Caki2 (cell line): ENCODE measurements around the gene ASB6. TPM values are rescaled to one million over a fixed set of nuclear protein-coding genes. Genes with fewer than 3 reads are reported as not detected.
"Not testable (repeated sequence)": the region's sequence is repeated elsewhere in the genome, so short reads cannot be mapped to it uniquely, and the experiment has no call there.

Source experiments
- DNase-seq: peaks from one replicate; pipeline ENCODE4 v3.0.0-alpha.2; 2015; ENCODE audit warnings: low read depth
- in situ Hi-C: cut with HindIII; loops from 2 replicates; pipeline ENCODE4 v1.10.0; 2016; ENCODE audit warnings: low sequenced_read_pairs, low pct_unique_long_range_greater_than_20kb, mixed read lengths
- total RNA-seq: library from RNA; depleted of rRNA; stranded (reverse); fragments of >200 nt; shearing (Covaris generic); gene quantifications from 2 replicates; pipeline ENCODE4 v1.2.3, GENCODE V29; 2014; ENCODE audit warnings: low replicate concordance

Gene ASB6
- total RNA-seq, 1 experiment from 2014 or later = 34.4 TPM

DNA sequence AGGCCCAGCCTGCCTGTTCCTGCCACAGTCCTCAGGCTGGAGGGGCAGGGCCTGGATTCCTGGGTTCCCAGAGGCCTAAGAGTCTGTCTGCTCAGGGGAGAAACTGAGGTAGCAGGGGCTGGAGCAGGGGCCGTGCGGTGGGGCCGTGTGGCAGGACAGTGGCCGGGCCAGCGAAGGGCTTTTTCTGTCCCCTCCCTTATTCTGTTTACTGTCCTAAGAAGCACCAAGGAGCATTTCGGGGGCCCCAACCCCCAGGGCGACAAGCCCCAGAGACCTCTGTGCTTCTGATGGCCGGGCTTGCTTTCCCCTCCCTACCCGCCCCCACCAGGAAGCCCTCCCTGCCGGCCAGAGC, 6.8 kb upstream of the ASB6 start:
- no peak for DNase-seq
- in situ Hi-C loops = no loop called here

DNA sequence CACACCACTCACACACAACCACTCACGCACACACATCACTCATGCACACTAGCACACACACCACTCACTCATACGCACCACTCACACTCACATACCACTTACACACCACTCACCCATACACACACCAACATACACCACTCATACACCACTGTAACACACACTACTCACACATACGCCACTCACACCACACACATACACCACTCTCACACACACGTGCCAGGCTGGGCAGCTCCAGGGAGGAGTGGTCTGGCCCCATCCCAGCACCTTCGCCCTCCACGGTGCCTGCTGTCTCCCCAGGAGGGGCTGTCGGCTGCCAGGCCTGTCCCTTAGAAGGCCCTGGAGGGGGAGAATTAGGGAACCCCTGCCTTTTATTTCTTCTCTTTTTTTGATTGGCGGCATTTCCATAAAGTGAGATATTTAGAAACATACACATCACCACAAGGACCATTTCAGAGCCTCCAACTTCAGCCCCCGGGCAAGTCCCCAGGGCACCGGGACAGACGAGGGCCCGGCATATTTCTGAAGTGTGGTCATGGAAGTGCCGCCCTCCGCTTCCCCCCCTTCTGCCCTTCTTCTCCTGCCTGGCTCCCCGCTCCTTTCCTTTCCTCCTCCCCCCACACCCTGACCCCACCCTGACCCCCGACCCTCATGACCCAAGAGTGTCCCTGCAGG, 6.3 kb upstream of the ASB6 start:
- in situ Hi-C loops = no loop called here
- no peak for DNase-seq

DNA sequence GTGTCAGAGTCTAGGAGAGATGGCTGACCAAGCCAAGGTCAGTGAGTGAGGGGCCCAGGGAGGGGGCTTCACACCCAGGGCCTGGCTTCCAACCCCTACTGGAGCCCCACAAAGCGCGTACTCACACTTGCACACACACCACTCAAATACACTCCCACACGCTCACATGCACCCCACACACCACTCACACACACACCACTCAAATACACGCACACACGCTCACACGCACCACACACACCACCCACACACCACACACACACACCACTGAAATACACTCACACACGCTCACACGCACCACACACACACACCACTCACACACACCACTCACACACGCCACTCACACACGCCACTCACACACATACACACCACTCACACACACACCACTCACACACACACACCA, 5.7 kb upstream of the ASB6 start:
- in situ Hi-C loops = no loop called here
- DNase-seq = no peak

GRCh38 chr9:129646654-129647053, 4.7 kb upstream of the ASB6 start:
- in situ Hi-C loops = no loop called here
- no peak for DNase-seq

DNA sequence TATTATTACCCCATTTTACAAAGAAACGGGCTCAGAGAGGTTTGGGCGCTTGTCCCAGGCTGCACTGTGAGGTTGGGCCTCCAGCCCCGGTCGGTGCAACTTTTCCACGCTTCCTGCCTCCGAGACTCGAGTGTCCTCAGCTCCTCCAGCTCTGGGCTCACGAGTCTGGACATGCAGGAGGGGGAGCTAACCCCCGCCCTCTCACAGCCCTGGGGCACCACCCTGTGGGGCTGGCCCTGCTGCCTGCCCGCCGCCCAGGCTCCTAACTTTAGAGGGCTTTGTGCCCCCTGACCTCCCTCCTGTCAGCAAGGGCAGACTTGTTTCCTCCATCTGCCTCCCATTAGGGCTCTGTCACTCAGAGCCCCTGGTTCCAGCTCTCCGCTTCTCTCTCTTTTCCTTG, 4.3 kb upstream of the ASB6 start:
- in situ Hi-C loops = no loop called here

DNA sequence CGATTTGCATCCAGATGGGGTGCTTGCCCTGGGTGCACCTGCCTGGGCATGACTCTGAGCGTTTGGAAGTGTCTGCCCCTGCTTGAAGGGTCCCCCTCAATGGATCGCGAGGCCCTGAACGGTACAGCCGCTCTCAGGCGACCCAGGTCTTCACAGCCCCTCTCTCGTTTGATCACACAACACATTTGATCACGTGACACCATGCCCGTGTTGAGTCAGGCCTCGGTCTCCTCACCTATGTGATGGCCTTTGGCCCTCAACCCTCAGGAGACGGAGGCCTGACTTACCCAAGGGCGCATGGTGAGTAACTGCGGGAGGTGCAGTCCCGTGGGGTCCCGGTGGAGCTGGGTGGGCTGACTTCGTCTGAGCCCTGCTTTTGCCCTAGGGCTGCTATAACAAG, 3.0 kb upstream of the ASB6 start:
- DNase-seq = no peak
- in situ Hi-C loops = no loop called here

More for the DNA sequence above, 4.3 kb upstream of the ASB6 start:
- DNase-seq = no peak

DNA sequence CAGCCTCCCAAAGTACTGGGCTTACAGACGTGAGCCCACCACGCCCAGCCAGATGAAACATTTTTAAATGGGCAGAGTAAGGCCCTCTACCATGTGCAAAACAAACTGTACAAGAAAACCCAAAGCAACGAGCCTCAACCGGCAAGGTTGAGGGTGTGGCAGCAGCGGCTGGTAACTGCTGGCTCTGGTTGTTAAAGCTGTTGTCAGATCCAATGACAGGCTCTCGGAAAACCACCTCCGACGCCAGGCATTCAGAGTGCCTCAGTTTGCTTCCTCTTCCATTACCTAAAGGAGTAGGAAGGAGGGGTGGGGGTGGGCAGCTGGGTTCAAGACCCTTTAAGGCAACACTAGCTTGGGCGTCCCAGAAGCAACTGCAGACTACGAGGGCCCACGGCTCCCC, 2.4 kb upstream of the ASB6 start:
- in situ Hi-C loops = no loop called here
- DNase-seq = no peak

- DNase-seq = no peak
- in situ Hi-C loops = no loop called here
These were observed 1.8 kb upstream of the ASB6 start for GRCh38 chr9:129643706-129644105.

GRCh38 chr9:129640871-129641749, 841 bp downstream of the ASB6 start:
- no peak for DNase-seq
- in situ Hi-C loops = no loop called here

- DNase-seq = peak; percentile 79
- in situ Hi-C loops = no loop called here
These were observed 1.7 kb downstream of the ASB6 start for GRCh38 chr9:129640086-129640870.

- in situ Hi-C loops = no loop called here
These were observed 2.2 kb downstream of the ASB6 start for GRCh38 chr9:129639756-129640085.

DNA sequence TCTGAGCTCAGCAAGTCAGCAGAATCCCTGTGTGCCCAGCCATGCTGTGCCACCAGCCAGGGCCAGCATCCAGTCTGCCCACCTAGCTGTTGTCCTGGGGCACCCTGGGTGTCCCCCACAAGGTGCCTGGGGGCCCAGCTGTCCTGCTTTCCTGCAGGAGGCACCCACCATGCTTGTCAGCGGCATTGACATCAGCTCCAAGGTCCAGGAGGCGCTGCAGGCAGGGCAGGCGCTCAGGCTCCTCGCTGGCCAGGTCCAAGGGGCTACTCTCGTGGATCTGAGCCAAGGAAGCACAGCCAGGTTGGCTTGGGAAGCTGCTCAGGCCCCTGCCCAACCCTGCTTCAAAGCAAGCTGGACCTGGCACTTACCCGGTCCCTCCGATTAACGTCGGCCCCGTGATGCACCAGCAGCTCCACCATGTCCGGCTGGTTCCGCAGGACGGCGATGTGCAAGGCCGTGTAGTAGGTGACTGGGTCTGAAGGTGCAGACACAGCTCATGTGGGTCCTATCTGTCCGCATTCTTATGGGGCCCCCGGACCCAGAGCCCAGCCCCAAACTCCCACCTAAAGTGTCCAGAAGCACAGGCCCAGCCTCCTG, 2.8 kb downstream of the ASB6 start:
- no peak for DNase-seq
- in situ Hi-C loops = no loop called here

More at GRCh38 chr9:129639756-129640085, 2.2 kb downstream of the ASB6 start:
- DNase-seq = no peak

DNA sequence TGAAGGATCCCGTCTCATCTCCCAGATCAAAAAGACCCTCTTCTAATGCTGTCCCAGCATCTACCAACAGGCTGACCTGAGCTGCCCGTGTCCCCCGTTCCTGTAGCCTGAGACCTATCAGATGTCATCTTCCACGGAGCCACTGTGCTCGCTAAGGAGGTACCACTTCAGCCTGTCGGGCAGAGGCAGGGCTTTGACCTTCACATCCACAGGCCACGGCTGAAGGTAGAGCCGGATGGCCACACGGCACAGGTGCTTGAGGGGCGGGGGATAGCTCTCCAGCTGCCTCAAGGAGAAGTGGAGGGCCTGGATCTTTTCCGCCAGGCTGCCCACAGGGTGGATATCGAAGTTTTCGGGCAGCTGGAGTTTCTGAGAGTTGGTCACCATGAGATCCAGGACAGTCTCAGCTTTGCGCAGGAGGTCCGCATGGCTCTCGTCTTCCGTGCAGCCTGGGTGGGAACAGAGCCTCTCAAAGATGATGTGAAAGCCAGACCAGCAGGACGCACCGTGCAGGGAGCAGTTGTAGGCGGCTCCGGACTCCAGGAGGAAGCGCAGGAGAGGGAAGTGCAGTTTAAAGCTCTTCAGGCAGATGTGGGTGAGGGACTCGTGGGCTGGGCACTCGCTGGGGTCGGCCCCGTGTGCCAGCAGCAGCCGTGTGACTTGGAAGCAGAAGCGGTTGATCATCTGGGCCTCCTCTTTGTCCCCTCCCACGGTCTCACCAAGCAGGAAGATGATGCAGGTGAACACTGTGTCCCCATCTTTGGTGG, 4.1 kb downstream of the ASB6 start:
- DNase-seq = no peak
- in situ Hi-C loops = no loop called here

GRCh38 chr9:129637102-129637501, 4.8 kb downstream of the ASB6 start:
- no peak for DNase-seq
- in situ Hi-C loops = no loop called here

DNA sequence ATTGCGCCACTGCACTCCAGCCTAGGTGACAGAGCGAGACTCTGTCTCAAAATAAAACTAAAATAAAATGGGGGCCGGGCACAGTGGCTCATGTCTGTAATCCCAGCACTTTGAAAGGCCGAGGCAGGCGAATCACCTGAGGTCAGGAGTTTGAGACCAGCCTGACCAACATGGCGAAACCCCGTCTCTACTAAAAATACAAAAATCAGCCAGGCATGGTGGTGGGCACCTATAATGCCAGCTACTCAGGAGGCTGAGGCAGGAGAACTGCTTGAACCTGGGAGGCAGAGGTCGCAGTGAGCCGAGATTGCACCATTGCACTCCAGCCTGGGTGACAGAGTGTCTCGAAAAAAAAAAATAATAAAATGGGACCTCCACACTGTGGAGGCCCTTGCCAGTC, 5.6 kb downstream of the ASB6 start:
- DNase-seq, in situ Hi-C loops: not testable (repeated sequence)

DNA sequence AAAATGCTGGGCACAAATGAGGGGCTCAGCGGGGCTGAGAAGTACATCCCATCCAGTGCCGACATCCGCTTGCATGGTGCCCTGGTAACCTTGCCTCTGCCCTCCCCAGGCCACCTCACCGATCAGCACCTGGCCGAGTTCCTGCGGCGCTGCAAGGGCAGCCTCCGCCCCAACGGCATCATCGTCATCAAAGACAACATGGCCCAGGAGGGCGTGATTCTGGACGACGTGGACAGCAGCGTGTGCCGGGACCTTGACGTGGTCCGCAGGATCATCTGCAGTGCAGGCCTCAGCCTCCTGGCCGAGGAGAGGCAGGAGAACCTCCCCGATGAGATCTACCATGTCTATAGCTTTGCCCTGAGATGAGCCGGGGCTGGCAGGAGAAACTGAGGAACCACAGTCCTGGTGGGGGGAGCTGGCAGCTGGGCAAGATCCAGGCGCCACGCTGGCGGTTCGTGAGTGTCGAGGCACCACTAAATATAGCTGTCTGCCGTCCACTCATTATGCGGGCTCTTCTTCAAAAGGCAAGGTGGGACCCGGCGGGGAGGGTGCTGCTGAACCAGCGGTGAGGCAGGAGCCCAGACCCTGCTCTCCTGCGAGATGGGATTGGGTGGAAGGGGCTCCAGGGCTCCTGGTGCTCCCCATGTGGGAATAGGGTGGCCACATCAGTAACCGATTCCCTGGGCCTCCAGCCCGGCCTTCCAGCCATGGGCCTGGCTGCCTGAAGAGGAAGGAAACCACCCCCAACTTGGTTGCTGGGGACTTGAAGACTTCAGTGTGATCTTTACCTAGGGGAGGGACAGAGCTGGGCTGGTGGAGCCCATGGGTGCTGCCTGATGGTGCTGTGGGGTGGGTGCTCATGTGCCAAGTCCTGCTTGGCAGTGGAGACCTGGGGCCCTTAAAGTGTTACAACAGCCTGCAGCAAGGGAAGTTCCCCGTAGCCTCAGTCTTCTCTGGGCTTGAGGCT, 6.6 kb downstream of the ASB6 start:
- in situ Hi-C loops = no loop called here
- no peak for DNase-seq

DNA sequence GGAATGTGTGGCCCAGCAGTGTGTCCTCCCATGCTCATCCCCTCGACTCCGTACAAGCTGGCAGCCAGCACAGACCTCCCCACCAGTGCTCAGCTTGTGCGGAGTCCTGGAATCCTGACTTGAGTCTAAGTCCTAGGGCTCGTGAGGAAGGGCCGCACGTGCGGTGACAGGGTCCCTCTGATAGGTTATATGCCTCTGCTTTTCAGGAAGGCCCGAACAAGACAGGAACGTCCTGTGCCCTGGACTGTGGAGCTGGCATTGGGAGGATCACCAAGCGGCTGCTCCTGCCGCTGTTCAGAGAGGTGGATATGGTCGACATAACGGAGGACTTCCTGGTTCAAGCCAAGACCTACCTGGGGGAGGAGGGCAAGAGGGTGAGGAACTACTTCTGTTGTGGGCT, 8.1 kb downstream of the ASB6 start:
- DNase-seq = no peak
- in situ Hi-C loops = no loop called here
